22Rv1 (cell line): Measurements from ENCODE around the gene GAB2.

Experiments
- ZFX ChIP-seq: fragments of 450-650 bp; IDR thresholded peaks from 2 replicates; pipeline ENCODE4 v1.6.1; 2017; ENCODE audit warnings: antibody characterized with exemption, borderline replicate concordance
- TF ChIP-seq, protein P1 (sequence below): fragments of 450-650 bp; IDR thresholded peaks from 2 replicates; pipeline ENCODE4 v1.5.1; 2017; ENCODE audit warnings: mild to moderate bottlenecking

DNA sequence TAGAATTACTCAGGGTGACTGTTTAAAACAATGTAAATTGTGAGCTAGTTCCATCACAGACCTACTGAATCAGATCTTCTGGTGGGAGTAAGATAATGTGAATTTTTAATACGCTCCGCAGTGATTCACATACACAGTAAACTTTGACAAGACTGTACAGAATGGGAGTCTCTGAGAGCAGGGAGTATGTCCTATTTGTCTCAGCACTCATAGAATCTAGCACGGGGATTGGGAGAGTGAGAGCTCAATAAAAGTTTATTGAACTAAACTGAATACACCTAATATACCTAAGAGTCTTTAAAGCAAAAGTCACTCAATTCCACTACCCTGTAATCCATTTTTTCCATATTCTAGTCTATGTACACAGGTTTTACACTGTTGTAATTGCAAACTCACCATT is 11.2 kb upstream of the GAB2 start:
- TF ChIP-seq, protein P1, sequence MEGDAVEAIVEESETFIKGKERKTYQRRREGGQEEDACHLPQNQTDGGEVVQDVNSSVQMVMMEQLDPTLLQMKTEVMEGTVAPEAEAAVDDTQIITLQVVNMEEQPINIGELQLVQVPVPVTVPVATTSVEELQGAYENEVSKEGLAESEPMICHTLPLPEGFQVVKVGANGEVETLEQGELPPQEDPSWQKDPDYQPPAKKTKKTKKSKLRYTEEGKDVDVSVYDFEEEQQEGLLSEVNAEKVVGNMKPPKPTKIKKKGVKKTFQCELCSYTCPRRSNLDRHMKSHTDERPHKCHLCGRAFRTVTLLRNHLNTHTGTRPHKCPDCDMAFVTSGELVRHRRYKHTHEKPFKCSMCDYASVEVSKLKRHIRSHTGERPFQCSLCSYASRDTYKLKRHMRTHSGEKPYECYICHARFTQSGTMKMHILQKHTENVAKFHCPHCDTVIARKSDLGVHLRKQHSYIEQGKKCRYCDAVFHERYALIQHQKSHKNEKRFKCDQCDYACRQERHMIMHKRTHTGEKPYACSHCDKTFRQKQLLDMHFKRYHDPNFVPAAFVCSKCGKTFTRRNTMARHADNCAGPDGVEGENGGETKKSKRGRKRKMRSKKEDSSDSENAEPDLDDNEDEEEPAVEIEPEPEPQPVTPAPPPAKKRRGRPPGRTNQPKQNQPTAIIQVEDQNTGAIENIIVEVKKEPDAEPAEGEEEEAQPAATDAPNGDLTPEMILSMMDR = no peak
- no peak for TF ChIP-seq ZFX
